Activated CD4-positive, alpha-beta memory T cell treated with anti-CD3 and anti-CD28 coated beads for 36 hours (primary cell): ENCODE results near the gene ANXA2R. TPM values are rescaled to one million over a fixed set of nuclear protein-coding genes. Genes with fewer than 3 reads are reported as not detected.
"Not testable (repeated sequence)": the region's sequence is repeated elsewhere in the genome, so short reads cannot be mapped to it uniquely, and the experiment has no call there.

Experiments
- CTCF ChIA-PET: fragments of 350-600 bp; sonication (Branson Sonifier 250); formaldehyde crosslinking; loops from one replicate; lab custom pipeline; 2021; ENCODE audit warnings: antibody characterized with exemption, inconsistent platforms; lab: Charles Lee
- POLR2A ChIA-PET: fragments of 350-600 bp; sonication (Branson Sonifier 250); formaldehyde crosslinking; loops from one replicate; lab custom pipeline; 2021; ENCODE audit warnings: antibody characterized with exemption; lab: Charles Lee
- DNase-seq: peaks from one replicate; pipeline ENCODE4 v3.0.0-alpha.2; 2020
- H3K27ac Mint-ChIP-seq: one replicate; pipeline ENCODE4 v1.8.0; 2021; ENCODE audit warnings: mixed read lengths
- H3K27me3 Mint-ChIP-seq: one replicate; pipeline ENCODE4 v1.8.0; 2021; ENCODE audit warnings: mixed read lengths
- H3K36me3 Mint-ChIP-seq: one replicate; pipeline ENCODE4 v1.8.0; 2021; ENCODE audit warnings: mixed read lengths
- H3K4me1 Mint-ChIP-seq: one replicate; pipeline ENCODE4 v1.8.0; 2021; ENCODE audit warnings: low read depth, mixed read lengths
- H3K4me3 Mint-ChIP-seq: one replicate; pipeline ENCODE4 v1.8.0; 2021; ENCODE audit warnings: mild to moderate bottlenecking, mixed read lengths
- H3K9me3 Mint-ChIP-seq: one replicate; pipeline ENCODE4 v1.8.0; 2021; ENCODE audit warnings: mixed read lengths
- intact Hi-C: fragments of 100-400 bp; cut with micrococcal nuclease; formaldehyde crosslinking; loops from one replicate; pipeline ENCODE4 v1.15.1; 2023
- total RNA-seq, 2 experiments: library from RNA; stranded (reverse); gene quantifications; one replicate each; pipeline ENCODE4 v1.2.3, GENCODE V29; 2021

The ANXA2R gene, protein sequence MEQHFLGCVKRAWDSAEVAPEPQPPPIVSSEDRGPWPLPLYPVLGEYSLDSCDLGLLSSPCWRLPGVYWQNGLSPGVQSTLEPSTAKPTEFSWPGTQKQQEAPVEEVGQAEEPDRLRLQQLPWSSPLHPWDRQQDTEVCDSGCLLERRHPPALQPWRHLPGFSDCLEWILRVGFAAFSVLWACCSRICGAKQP
- total RNA-seq = 1 to 10 TPM; 2.8 to 3.8 TPM

GRCh38 chr5:43040287-43041098, at the start of gene ANXA2R:
Gene ANXA2R, minus strand, starts transcription at chr5:43040319. Its CDS starts 273 bp downstream, at chr5:43040046.
- POLR2A ChIA-PET = interaction anchor here (1.0 to 3.2 kb wide), 12 partner anchors 8 to 132 kb away, joined by 3 to 53 read pairs (median 13); no protein-coding TSS in a partner anchor
- Mint-ChIP-seq H3K27ac (peak within 1 kb of the TSS; percentile 96), H3K9me3 (no peaks in the 10 kb centered on the region), H3K36me3 (peaks cover 1% of the 10 kb centered on the region), H3K4me1 (peaks cover 41% of the 10 kb centered on the region), H3K4me3 (peak within 1 kb of the TSS; percentile 94), H3K27me3 (no peaks in the 10 kb centered on the region)
- CTCF ChIA-PET = interaction anchor here (0.9 to 4.8 kb wide), 21 partner anchors 10 to 443 kb away, joined by 3 to 72 read pairs (median 15); partner anchors contain the start of gene TMEM267
- DNase-seq = peak; percentile 97
- intact Hi-C loops = loop anchor here (1.0 kb wide), 9 partner anchors 20 to 264 kb away; no protein-coding TSS in a partner anchor

- intact Hi-C loops, CTCF ChIA-PET, H3K4me3 Mint-ChIP-seq, DNase-seq, H3K4me1 Mint-ChIP-seq, H3K27ac Mint-ChIP-seq, H3K27me3 Mint-ChIP-seq: not testable (repeated sequence)
- H3K36me3 Mint-ChIP-seq = peaks cover 21% of the 10 kb centered on the region
- POLR2A ChIA-PET = interaction anchor here (0.6 kb wide), 1 partner anchor 286 kb away, joined by 4 read pairs; no protein-coding TSS in a partner anchor
- H3K9me3 Mint-ChIP-seq = peaks cover 11% of the 10 kb centered on the region
Observed at GRCh38 chr5:43086118-43086908, 46.2 kb upstream of the ANXA2R start.

- H3K4me3 Mint-ChIP-seq = no peak overlapping the region
- H3K27ac Mint-ChIP-seq = no peak overlapping the region
- POLR2A ChIA-PET = interaction anchor here (0.6 kb wide), 1 partner anchor 287 kb away, joined by 4 read pairs; no protein-coding TSS in a partner anchor
- intact Hi-C loops = no loop called here
- H3K27me3 Mint-ChIP-seq = no peaks in the 10 kb centered on the region
- CTCF ChIA-PET = interaction anchor here (0.7 kb wide), 1 partner anchor 384 kb away, joined by 3 read pairs; no protein-coding TSS in a partner anchor
- no peaks in the 10 kb centered on the region for H3K4me1 Mint-ChIP-seq
- peaks cover 16% of the 10 kb centered on the region for H3K36me3 Mint-ChIP-seq
- H3K9me3 Mint-ChIP-seq = peaks cover 11% of the 10 kb centered on the region
- DNase-seq = no peak
Observed at GRCh38 chr5:43085453-43085852, 45.3 kb upstream of the ANXA2R start.

DNA sequence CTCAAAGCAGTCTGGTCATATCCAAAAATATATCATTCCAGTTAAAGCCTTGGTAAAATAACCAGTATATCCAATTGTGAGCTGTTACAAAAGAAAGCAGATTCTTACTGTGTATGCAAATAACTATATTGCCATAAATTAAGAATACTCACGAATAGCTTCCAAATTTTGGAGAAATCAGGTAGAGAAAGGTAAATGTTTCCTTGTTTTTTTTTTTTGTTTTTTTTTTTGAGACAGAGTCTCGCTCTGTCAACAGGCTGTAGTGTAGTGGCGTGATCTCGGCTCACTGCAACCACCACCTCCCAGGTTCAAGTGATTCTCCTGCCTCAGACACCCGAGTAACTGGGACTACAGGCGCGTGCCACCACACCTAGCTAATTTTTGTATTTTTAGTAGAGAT, 44.3 kb upstream of the ANXA2R start:
- H3K9me3 Mint-ChIP-seq = peaks cover 11% of the 10 kb centered on the region
- H3K27ac Mint-ChIP-seq, H3K4me1 Mint-ChIP-seq, DNase-seq, H3K27me3 Mint-ChIP-seq, POLR2A ChIA-PET, intact Hi-C loops, H3K4me3 Mint-ChIP-seq, CTCF ChIA-PET: not testable (repeated sequence)
- peaks cover 18% of the 10 kb centered on the region for H3K36me3 Mint-ChIP-seq

DNA sequence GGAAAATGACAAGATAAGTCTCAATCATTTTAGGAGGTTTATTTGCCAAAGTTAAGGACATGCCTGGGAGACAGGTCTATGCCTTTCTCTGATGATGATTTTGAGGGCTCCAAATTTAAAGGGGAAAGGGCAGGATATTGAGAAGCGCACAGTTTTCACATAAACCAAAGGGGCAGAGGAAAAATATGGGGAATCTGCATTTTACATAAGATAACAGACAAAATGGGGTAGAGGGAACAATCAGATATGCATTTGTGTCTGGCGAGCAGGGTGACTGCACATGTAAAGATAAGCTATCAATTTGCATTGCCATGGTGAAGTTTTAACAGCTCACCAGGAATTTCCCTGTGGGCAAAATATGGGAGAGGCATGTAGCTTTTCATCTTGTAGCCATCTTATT, 41.2 kb upstream of the ANXA2R start:
- H3K27me3 Mint-ChIP-seq, H3K27ac Mint-ChIP-seq, intact Hi-C loops, CTCF ChIA-PET, H3K4me3 Mint-ChIP-seq, POLR2A ChIA-PET, H3K4me1 Mint-ChIP-seq, DNase-seq: not testable (repeated sequence)
- Mint-ChIP-seq H3K9me3 (peaks cover 11% of the 10 kb centered on the region), H3K36me3 (peaks cover 23% of the 10 kb centered on the region)

DNA sequence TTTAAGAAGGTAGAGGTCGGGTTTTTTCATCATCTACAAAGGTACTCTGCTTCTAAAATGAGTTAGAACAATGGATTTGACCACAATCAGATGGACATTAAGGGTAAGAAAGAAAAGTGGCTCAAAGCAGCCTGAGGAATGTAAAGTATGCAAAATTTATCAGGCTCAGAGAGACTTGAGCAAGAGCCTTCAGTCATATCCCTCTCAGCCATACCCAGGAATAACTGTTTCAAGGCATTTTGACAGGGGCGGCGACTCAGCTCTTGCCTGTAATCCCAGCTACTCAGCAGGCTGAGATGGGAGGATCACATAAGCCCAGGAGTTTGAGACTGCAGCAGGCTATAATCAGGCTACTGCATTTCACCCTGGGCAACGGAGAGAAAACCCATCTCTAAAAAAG, 38.8 kb upstream of the ANXA2R start:
- Mint-ChIP-seq H3K36me3 (peaks cover 14% of the 10 kb centered on the region), H3K4me3 (no peak overlapping the region), H3K4me1 (peaks cover 17% of the 10 kb centered on the region), H3K27me3 (no peaks in the 10 kb centered on the region), H3K9me3 (peaks cover under 1% of the 10 kb centered on the region), H3K27ac (no peak overlapping the region)
- intact Hi-C loops = no loop called here
- CTCF ChIA-PET = interaction anchor here (0.8 kb wide), 1 partner anchor 311 kb away, joined by 3 read pairs; no protein-coding TSS in a partner anchor
- no peak for DNase-seq
- POLR2A ChIA-PET = interaction anchor here (0.6 kb wide), 1 partner anchor 113 kb away, joined by 3 read pairs; the partner anchor contains the start of gene NIM1K

DNA sequence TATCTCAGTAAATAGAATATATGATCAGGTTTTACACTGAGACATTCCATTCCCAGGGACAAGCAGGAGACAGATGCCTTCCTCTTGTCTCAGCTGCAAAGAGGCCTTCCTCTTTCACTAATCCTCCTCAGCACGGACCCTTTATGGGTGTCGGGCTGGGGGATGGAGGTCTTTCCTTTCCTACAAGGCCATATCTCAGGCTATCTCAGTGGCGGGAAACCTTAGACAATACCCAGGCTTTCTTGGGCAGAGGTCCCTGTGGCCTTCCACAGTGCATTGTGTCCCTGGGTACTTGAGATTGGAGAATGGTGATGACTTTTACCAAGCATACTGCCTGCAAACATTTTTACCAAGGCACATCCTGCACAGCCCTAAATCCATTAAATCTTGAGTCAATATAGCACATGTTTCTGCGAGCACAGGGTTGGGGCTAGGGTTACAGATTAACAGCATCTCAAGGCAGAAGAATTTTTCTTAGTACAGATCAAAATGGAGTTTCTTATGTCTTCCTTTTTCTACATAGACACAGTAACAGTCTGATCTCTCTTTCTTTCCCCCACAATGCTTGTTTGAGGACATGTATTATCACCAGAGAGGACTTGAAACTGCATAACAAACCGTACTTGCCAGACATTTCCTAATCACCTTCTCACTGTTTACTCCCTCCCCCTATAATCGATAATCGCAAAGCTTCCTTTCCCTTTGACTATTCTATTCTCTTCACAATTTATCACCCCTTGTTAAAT, 37.5 kb upstream of the ANXA2R start:
- peaks cover 23% of the 10 kb centered on the region for H3K4me1 Mint-ChIP-seq
- H3K27ac Mint-ChIP-seq, H3K4me3 Mint-ChIP-seq, CTCF ChIA-PET, intact Hi-C loops, H3K9me3 Mint-ChIP-seq, DNase-seq, H3K27me3 Mint-ChIP-seq, POLR2A ChIA-PET: not testable (repeated sequence)
- peaks cover 16% of the 10 kb centered on the region for H3K36me3 Mint-ChIP-seq

GRCh38 chr5:43075319-43076293, 35.5 kb upstream of the ANXA2R start:
- Mint-ChIP-seq H3K27me3 (no peaks in the 10 kb centered on the region), H3K4me1 (peaks cover 28% of the 10 kb centered on the region), H3K9me3 (no peaks in the 10 kb centered on the region), H3K4me3 (no peak overlapping the region), H3K36me3 (peaks cover 17% of the 10 kb centered on the region), H3K27ac (peak overlapping the region; percentile 11)
- DNase-seq = no peak
- intact Hi-C loops = loop anchor here (2.0 kb wide), 1 partner anchor 29 kb away; no protein-coding TSS in a partner anchor
- ChIA-PET CTCF (interaction anchor here (0.7 to 1.4 kb wide), 2 partner anchors 167 to 314 kb away, joined by 4 to 6 read pairs; no protein-coding TSS in a partner anchor), POLR2A (no interaction called here)

DNA sequence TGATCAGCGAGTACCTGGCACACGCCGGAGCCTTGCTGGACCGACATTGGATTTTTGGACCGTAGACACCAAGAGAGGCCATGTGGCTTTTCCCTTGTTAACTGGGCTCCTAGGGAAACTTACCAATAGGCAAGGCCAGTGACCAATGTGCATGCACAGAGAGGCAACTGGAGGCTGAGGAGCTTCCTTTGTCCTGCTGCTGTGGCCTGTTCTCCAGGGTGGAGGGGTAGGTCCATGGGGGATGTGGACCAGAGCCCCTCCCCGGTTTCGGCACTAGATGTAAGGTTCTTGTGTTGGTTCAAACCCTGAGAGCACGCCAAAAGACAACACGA, 34.8 kb upstream of the ANXA2R start:
- intact Hi-C loops = loop anchor here (1.0 to 2.0 kb wide), 2 partner anchors 30 to 314 kb away; no protein-coding TSS in a partner anchor
- Mint-ChIP-seq H3K4me1 (peaks cover 30% of the 10 kb centered on the region), H3K27ac (no peak overlapping the region), H3K36me3 (peaks cover 17% of the 10 kb centered on the region), H3K9me3 (no peaks in the 10 kb centered on the region), H3K4me3 (no peak overlapping the region), H3K27me3 (no peaks in the 10 kb centered on the region)
- ChIA-PET POLR2A (no interaction called here), CTCF (no interaction called here)
- no peak for DNase-seq
